Ovary (tissue), 9 donors: ENCODE measurements around the gene CD1D. TPM values are rescaled to one million over a fixed set of nuclear protein-coding genes. Genes with fewer than 3 reads are reported as not detected.

Source experiments
- DNase-seq, 5 donors: peaks; one replicate each; pipeline ENCODE4 v3.0.0-alpha.2; 2019 to 2020
- H3K27ac ChIP-seq, 2 donors: fragments of 200-600 bp; one replicate each; pipeline versions ENCODE4 v1.5.1 to v1.8.0; 2019 to 2022
- H3K27me3 ChIP-seq: fragments of 200-600 bp; one replicate; pipeline ENCODE4 v1.8.0; 2022
- H3K36me3 ChIP-seq: fragments of 200-600 bp; sonication (generic); one replicate; pipeline ENCODE4 v1.5.1; 2019
- H3K4me1 ChIP-seq: one replicate; pipeline ENCODE4 v1.8.1; 2013; ENCODE audit warnings: mild to moderate bottlenecking, moderate library complexity; ENCODE audit not compliant: insufficient read depth
- H3K4me3 ChIP-seq: fragments of 200-600 bp; sonication (generic); one replicate; pipeline ENCODE4 v1.5.1; 2017
- H3K9me3 ChIP-seq, 2 donors: fragments of 200-600 bp in 1 of 2; sonication (generic) in 1 of 2; one replicate each; pipeline versions ENCODE4 v1.5.1 to v1.8.1; 2013 to 2019; ENCODE audit warnings: mild to moderate bottlenecking in 1 of 2, moderate library complexity in 1 of 2
- CTCF ChIP-seq, 3 donors: fragments of 450-650 bp in 2 of 3; fragments of 200-600 bp in 1 of 3; IDR thresholded peaks; one replicate each; pipeline versions ENCODE4 v1.5.1 to v1.8.0; 2016 to 2022; ENCODE audit warnings: antibody characterized with exemption in 3 of 3, mild to moderate bottlenecking in 1 of 3
- EP300 ChIP-seq: sonication (generic); formaldehyde crosslinking; IDR thresholded peaks from one replicate; pipeline ENCODE4 v1.6.1; 2017; ENCODE audit warnings: antibody characterized with exemption
- POLR2A ChIP-seq: fragments of 450-650 bp; IDR thresholded peaks from one replicate; pipeline ENCODE4 v1.6.1; 2017; ENCODE audit warnings: antibody characterized with exemption, mild to moderate bottlenecking, moderate library complexity
- WGBS, 3 donors: extraction: QIAGEN DNeasy Blood & Tissue Kit in 1 of 3; methylation state at CpG; one replicate each; pipeline versions ENCODE4 v1.1.5 to v1.1.7; 2013 to 2017; 5-methylcytosine and 5-hydroxymethylcytosine counted together
- intact Hi-C, 4 donors: fragments of 100-400 bp; cut with DNase I; formaldehyde crosslinking; loops; one replicate each; pipeline versions ENCODE4 v1.11.0 to v1.15.1; 2022 to 2023
- polyA plus RNA-seq, 2 donors: library from polyadenylated mRNA; stranded (reverse); fragments of 200-250 nt in 1 of 2; fragments of 350-450 nt in 1 of 2; fragmentation: Illumina TruSeq in 1 of 2; extraction: RNeasy Lipid Tissue Mini Kit (QIAGEN cat#74804) in 1 of 2; gene quantifications; one replicate each; pipeline ENCODE4 v1.2.3, GENCODE V29; 2013 to 2014
- total RNA-seq, 7 donors: library from RNA; depleted of rRNA in 2 of 7; stranded (reverse); fragments of >200 nt in 2 of 7; fragmentation: NEBNext Ultra II Directional in 3 of 7; extraction: Animal tissue kit (Norgen Biotek cat#: 25700) in 3 of 7; gene quantifications; one replicate each; pipeline versions ENCODE4 v1.1.0 to v1.2.4, GENCODE V29; 2016 to 2023
- donor health status: DM: no; HTN: no; CAD: no; lungs with moderate emphysema.
- donor health status: DM: no; HTN: no; CAD: no.
- donor health status: Bipolar disorder and iron deficiency.
- donor health status: DM: yes; HTN: yes; CAD: no.
- donor health status: DM: no; HTN: no; CAD: no.
- donor health status: DM: yes; HTN: yes; CAD: no.

Gene CD1D
- total and polyA plus RNA-seq, 9 donors = 0.18 to 2.0 (median 0.69) TPM

DNA sequence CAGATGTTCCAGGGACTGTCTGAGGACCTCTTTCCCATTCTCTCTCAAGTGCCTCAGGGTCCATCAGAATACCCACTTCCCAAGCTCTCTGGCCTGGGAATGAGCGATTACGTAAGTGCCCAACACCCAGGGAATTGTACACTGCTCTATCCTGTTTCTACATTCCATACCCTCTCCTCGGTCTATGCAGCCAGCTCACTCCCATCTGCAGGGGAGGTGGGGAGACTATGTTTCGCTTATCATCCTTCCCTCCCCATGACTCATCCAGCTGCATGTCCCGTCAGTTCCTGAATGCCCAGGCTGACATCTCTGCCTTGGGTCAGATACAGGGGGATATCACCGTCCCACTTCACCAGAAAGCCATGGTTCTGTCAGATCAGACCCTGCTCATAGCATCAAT, 34.5 kb upstream of the CD1D start:
- DNase-seq = no peak
- TF ChIP-seq CTCF (IDR thresholded peaks at IDR 0.05) (no peak), POLR2A (no peak), EP300 (no peak)
- Histone ChIP-seq H3K9me3 (no peaks in the 10 kb centered on the region), H3K36me3 (no peaks in the 10 kb centered on the region), H3K27ac (no peak overlapping the region), H3K4me3 (no peak overlapping the region), H3K4me1 (peaks cover 5% of the 10 kb centered on the region), H3K27me3 (no peaks in the 10 kb centered on the region)
- 61 to 70% (median 67%) methylated on average over 6 of the region's 6 CpGs for WGBS, 3 donors
- intact Hi-C loops = no loop called here

DNA sequence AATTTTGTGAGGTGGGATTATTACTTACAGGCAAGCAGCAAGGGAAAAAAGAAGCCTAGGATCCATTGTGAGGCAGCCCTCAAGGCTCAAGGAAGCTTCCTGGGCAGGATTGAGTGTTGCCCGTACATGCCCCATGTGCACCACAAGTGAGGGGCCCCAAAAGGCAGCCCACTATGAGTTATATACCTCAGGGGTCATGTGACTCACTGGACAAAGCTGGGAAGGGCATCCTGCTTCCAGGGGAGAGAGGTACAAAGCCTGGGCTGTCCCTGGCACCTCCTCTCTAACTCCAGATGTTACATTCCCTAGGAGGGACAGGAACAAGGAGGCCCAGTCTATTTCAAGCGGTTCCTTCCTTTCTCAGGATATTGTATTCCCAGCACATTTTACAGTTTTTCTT, 34.0 kb upstream of the CD1D start:
- 81 to 82% (median 82%) methylated on average over 2 of the region's 2 CpGs for WGBS, 3 donors

GRCh38 chr1:158147401-158147800, 33.3 kb upstream of the CD1D start:
- Histone ChIP-seq H3K4me1 (peaks cover 5% of the 10 kb centered on the region), H3K36me3 (no peaks in the 10 kb centered on the region), H3K27ac (no peak overlapping the region), H3K27me3 (no peaks in the 10 kb centered on the region), H3K9me3 (no peaks in the 10 kb centered on the region), H3K4me3 (no peak overlapping the region)
- 32 to 44% (median 40%) methylated on average over 2 of the region's 2 CpGs for WGBS, 3 donors
- DNase-seq = no peak
- intact Hi-C loops = no loop called here
- TF ChIP-seq CTCF (IDR thresholded peaks at IDR 0.05) (no peak), EP300 (no peak), POLR2A (no peak)

More for the DNA sequence above, 34.0 kb upstream of the CD1D start:
- TF ChIP-seq POLR2A (no peak), CTCF (IDR thresholded peaks at IDR 0.05) (no peak), EP300 (no peak)
- Histone ChIP-seq H3K27ac (no peak overlapping the region), H3K27me3 (no peaks in the 10 kb centered on the region), H3K36me3 (no peaks in the 10 kb centered on the region), H3K4me1 (peaks cover 5% of the 10 kb centered on the region), H3K4me3 (no peak overlapping the region), H3K9me3 (no peaks in the 10 kb centered on the region)
- intact Hi-C loops = no loop called here
- no peak for DNase-seq

DNA sequence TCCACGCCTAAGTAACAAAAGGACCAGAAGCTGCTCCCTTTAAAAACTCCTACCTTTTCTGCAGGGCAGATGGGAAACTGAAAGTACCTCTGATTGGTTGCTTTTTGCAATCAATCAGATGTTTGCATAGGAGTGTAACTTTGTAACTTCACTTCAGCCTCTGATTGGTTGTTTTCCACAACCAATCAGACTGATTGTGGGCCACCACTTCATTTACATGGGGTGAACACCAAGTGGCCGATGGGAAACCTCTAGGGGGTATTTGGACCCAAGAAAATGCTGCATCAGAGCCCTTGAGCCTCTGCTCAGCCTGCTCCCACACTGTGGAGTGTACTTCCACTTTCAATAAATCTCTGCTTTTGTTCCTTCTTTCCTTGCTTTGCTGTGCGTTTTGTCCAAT, 32.8 kb upstream of the CD1D start:
- Histone ChIP-seq H3K4me3 (no peak overlapping the region), H3K36me3 (no peaks in the 10 kb centered on the region), H3K27ac (no peak overlapping the region), H3K9me3 (no peaks in the 10 kb centered on the region), H3K27me3 (no peaks in the 10 kb centered on the region), H3K4me1 (peaks cover 5% of the 10 kb centered on the region)
- DNase-seq = no peak
- 73 to 81% (median 78%) methylated on average over 3 of the region's 3 CpGs for WGBS, 3 donors
- TF ChIP-seq EP300 (no peak), CTCF (IDR thresholded peaks at IDR 0.05) (no peak), POLR2A (no peak)
- intact Hi-C loops = no loop called here

GRCh38 chr1:158148468-158148867, 32.2 kb upstream of the CD1D start:
- intact Hi-C loops = no loop called here
- no peaks in the 10 kb centered on the region for H3K36me3 ChIP-seq
- peaks cover 5% of the 10 kb centered on the region for H3K4me1 ChIP-seq
- H3K27ac ChIP-seq = no peak overlapping the region
- H3K4me3 ChIP-seq = no peak overlapping the region
- no peaks in the 10 kb centered on the region for H3K9me3 ChIP-seq
- no peak for TF ChIP-seq CTCF (IDR thresholded peaks at IDR 0.05)
- TF ChIP-seq POLR2A = no peak
- no peak for TF ChIP-seq EP300
- no peaks in the 10 kb centered on the region for H3K27me3 ChIP-seq
- no peak for DNase-seq
- 84 to 95% (median 90%) methylated on average over 1 of the region's 1 CpG for WGBS, 3 donors
